Anterior cingulate cortex (tissue), 58 donors: ENCODE measurements around the gene NIPAL3.
"Not testable (repeated sequence)": the region's sequence is repeated elsewhere in the genome, so short reads cannot be mapped to it uniquely, and the experiment has no call there.

Source experiments
- DNase-seq, 58 donors: peaks; one replicate each; lab custom pipeline; 2025; lab: John Stamatoyannopoulos, UW

The NIPAL3 gene

DNA sequence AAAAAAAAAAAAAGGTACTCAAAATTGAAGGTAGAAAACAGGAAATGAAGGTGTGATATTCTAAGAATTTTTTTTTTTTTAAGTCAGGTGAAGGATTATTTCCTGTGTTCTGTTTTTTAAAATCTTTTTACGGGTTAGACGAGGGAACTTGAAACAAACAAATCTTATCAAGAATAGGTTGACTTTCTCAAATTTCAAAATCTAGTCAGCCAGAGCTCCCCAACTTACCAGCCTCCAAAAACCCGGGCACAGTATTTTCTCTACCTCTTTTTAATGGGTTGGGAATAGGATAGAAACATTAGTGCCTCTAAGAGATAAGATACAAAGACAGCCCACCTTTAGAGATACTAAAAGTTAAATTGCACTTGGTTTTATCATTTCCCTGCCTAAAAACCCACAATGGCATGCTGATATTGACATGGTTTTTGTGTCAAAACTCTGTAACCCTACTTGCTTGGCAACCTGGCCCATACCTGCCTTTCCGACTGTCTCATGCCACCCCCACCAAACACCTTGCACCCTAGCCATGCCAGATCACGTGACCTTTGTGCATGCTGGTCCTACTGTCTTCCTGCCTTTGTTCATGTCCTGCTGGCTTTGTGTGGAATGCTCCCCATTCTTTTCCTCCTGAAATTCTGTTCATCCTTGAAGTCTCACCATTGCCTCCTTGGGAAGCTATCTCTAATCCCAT, 91.2 kb downstream of the NIPAL3 start:
- no peak for DNase-seq

DNA sequence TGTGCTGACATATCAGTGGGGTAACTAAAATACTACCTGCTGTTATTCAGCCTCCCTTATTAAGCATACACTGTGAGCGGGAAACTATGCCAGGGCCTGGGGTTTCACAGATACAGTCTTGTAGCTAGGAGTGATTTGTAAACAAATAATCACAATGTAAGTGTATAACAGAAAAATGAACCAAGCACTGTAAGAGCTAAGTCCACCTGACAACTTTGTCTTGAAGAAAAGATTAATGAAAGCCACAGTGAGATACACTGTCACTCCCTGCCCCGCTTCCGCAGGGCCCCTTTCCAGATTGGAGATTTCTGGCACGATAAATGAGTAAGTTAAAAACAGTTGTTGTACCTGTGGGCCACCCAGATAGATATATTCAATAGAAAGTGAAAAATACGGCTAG, 91.8 kb downstream of the NIPAL3 start:
- no peak for DNase-seq

DNA sequence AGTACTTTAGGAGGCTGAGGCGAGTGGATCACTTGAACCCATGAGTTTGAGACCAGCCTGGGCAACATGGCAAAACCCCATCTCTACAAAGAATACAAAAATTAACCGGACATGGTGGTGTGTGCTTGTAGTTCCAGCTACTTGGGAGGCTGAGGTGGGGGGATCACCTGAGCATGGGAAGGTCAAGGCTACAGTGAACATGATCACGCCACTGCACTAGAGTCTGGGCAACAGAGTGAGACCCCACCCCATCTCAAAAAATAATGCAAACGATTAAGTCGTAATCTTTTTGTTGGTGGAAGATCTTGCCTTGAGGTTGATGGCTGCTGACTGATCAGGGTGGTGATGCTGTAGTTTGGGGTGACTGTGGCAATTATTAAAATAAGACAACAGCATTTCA, 93.3 kb downstream of the NIPAL3 start:
- no peak for DNase-seq

GRCh38 chr1:24513706-24514105, 98.1 kb downstream of the NIPAL3 start:
- DNase-seq, result no peak

- DNase-seq, result no peak
These were observed 99.3 kb downstream of the NIPAL3 start for GRCh38 chr1:24514946-24515345.

GRCh38 chr1:24515671-24516209, 100.1 kb downstream of the NIPAL3 start:
- not testable (repeated sequence) for DNase-seq

DNA sequence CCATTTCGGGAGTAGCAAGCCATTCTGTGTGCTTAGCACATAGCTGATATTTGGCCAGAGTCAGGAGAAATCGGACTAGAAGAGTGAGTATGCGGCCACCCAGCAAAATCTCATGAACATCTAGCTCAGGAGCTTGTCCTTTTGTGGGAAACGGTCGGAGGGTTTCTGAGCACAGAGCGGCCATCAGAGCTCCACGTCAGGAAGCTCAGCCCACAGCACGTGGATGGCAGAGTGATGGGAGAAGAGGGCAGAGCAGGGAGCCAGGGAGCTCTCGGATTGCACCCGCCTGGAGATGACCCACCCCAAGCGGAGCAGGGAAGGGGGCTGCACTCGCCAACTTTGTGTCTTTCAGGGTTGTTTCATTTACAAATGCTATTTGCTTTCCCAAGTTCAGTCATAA, 100.9 kb downstream of the NIPAL3 start:
- no peak for DNase-seq

DNA sequence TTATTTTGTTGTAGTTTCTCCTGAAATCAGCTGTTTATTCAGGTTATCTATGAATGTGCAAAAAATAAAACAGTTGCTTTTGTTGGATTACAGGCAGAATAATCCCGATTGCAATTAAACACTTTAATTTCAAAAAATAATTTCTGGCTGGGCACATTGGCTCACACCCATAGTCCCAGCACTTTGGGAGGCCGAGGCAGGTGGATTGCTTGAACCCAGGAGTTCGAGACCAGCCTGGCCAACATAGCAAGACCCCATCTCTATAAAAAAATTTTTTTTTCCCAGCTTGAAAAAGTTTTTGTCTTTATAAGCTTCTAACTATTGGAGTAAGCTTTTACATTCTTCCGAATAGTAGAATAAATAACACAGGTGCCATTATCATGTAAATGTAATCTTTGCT, 102.3 kb downstream of the NIPAL3 start:
- DNase-seq, result no peak

- not testable (repeated sequence) for DNase-seq
These were observed 104.7 kb downstream of the NIPAL3 start for GRCh38 chr1:24520282-24520681.
